SK-N-SH treated with all-trans-retinoic acid at 6 μM for 48 hours (cell line): ENCODE results near the gene MTCL1.

Experiments used
- ATAC-seq: fragments of 200-7000 bp; cut with Tn5 transposase; 3 replicates; pipeline ENCODE4 v1.9.1; 2020; ENCODE audit warnings: mild to moderate bottlenecking, moderate library complexity
- ARNTL ChIP-seq: fragments of 450-650 bp; formaldehyde crosslinking; IDR thresholded peaks from 2 replicates; pipeline ENCODE4 v1.5.0; 2020; ENCODE audit warnings: low read depth, mild to moderate bottlenecking, moderate library complexity, borderline replicate concordance
- BACH2 ChIP-seq: fragments of 250-450 bp; sonication (Bioruptor Pico); IDR thresholded peaks from 2 replicates; pipeline ENCODE4 v1.9.0; 2021; ENCODE audit warnings: mild to moderate bottlenecking, borderline replicate concordance
- CREB5 ChIP-seq: fragments of 250-450 bp; sonication (Bioruptor Pico); IDR thresholded peaks from 2 replicates; pipeline ENCODE4 v1.5.1; 2020; ENCODE audit warnings: low read depth, mild to moderate bottlenecking, moderate library complexity
- CSDC2 ChIP-seq: fragments of 250-450 bp; sonication (Bioruptor Pico); IDR thresholded peaks from 2 replicates; pipeline ENCODE4 v1.5.0; 2020; ENCODE audit warnings: mild to moderate bottlenecking, moderate library complexity
- CSRNP3 ChIP-seq: fragments of 250-450 bp; sonication (Bioruptor Pico); IDR thresholded peaks from 2 replicates; pipeline ENCODE4 v1.5.1; 2021; ENCODE audit warnings: mild to moderate bottlenecking, moderate library complexity
- ESRRG ChIP-seq: fragments of 250-450 bp; sonication (Bioruptor Pico); IDR thresholded peaks from 2 replicates; pipeline ENCODE4 v1.6.1; 2021; ENCODE audit warnings: mild to moderate bottlenecking
- GLIS3 ChIP-seq: fragments of 250-450 bp; sonication (Bioruptor Pico); IDR thresholded peaks from 2 replicates; pipeline ENCODE4 v1.5.0; 2020; ENCODE audit warnings: mild to moderate bottlenecking, moderate library complexity
- ISL1 ChIP-seq: fragments of 250-450 bp; sonication (Bioruptor Pico); IDR thresholded peaks from 2 replicates; pipeline ENCODE4 v2.1.2; 2022; ENCODE audit warnings: mild to moderate bottlenecking, moderate library complexity
- OSR1 ChIP-seq: fragments of 250-450 bp; sonication (Bioruptor Pico); IDR thresholded peaks from 2 replicates; pipeline ENCODE4 v1.8.0; 2022; ENCODE audit warnings: moderate library complexity, mild to moderate bottlenecking, inconsistent platforms
- PATZ1 ChIP-seq: fragments of 250-450 bp; sonication (Bioruptor Pico); IDR thresholded peaks from 2 replicates; pipeline ENCODE4 v1.8.0; 2020; ENCODE audit warnings: mild to moderate bottlenecking, moderate library complexity, borderline replicate concordance
- POU6F1 ChIP-seq: fragments of 250-450 bp; sonication (Bioruptor Pico); IDR thresholded peaks from 2 replicates; pipeline ENCODE4 v1.8.0; 2021; ENCODE audit warnings: low read depth, mild to moderate bottlenecking, moderate library complexity, borderline replicate concordance
- PPARA ChIP-seq: fragments of 250-450 bp; sonication (Bioruptor Pico); IDR thresholded peaks from 2 replicates; pipeline ENCODE4 v1.5.0; 2020; ENCODE audit warnings: mild to moderate bottlenecking, borderline replicate concordance
- RARB ChIP-seq: fragments of 250-450 bp; sonication (Bioruptor Pico); IDR thresholded peaks from 2 replicates; pipeline ENCODE4 v1.8.0; 2021; ENCODE audit warnings: mild to moderate bottlenecking, moderate library complexity
- SNAI2 ChIP-seq: fragments of 250-450 bp; sonication (Bioruptor Pico); IDR thresholded peaks from 2 replicates; pipeline ENCODE4 v1.5.0; 2020; ENCODE audit warnings: mild to moderate bottlenecking, moderate library complexity
- TCF4 ChIP-seq: fragments of 250-450 bp; sonication (Bioruptor Pico); IDR thresholded peaks from 2 replicates; pipeline ENCODE4 v1.8.0; 2021; ENCODE audit warnings: mild to moderate bottlenecking, moderate library complexity, borderline replicate concordance
- TOX ChIP-seq: fragments of 250-450 bp; sonication (Bioruptor Pico); IDR thresholded peaks from 2 replicates; pipeline ENCODE4 v1.8.0; 2021; ENCODE audit warnings: mild to moderate bottlenecking, moderate library complexity, borderline replicate concordance
- TSHZ2 ChIP-seq: fragments of 250-450 bp; sonication (Bioruptor Pico); IDR thresholded peaks from 2 replicates; pipeline ENCODE4 v1.5.0; 2020; ENCODE audit warnings: mild to moderate bottlenecking, moderate library complexity
- ZC3H10 ChIP-seq: fragments of 250-450 bp; sonication (Bioruptor Pico); IDR thresholded peaks from 2 replicates; pipeline ENCODE4 v1.5.1; 2021; ENCODE audit warnings: mild to moderate bottlenecking, moderate library complexity
- ZFP3 ChIP-seq: fragments of 250-450 bp; sonication (Bioruptor Pico); IDR thresholded peaks from 2 replicates; pipeline ENCODE4 v1.5.0; 2020; ENCODE audit warnings: mild to moderate bottlenecking, moderate library complexity
- ZFP30 ChIP-seq: fragments of 450-650 bp; formaldehyde crosslinking; IDR thresholded peaks from 2 replicates; pipeline ENCODE4 v1.5.0; 2022; ENCODE audit warnings: mild to moderate bottlenecking, moderate library complexity
- ZNF565 ChIP-seq: fragments of 450-650 bp; formaldehyde crosslinking; conservative IDR thresholded peaks from 2 replicates; pipeline ENCODE4 v1.5.0; 2020; ENCODE audit warnings: low read depth, mild to moderate bottlenecking, moderate library complexity
- ZNF70 ChIP-seq: fragments of 450-650 bp; formaldehyde crosslinking; IDR thresholded peaks from 2 replicates; pipeline ENCODE4 v1.5.0; 2020; ENCODE audit warnings: mild to moderate bottlenecking, moderate library complexity
- ZNF8 ChIP-seq: fragments of 450-650 bp; formaldehyde crosslinking; IDR thresholded peaks from 2 replicates; pipeline ENCODE4 v1.5.0; 2020; ENCODE audit warnings: mild to moderate bottlenecking, moderate library complexity

MTCL1 gene

GRCh38 chr18:8792688-8793316 is 87.4 kb downstream of the MTCL1 start:
- ATAC-seq, result no peak
- no peak for TF ChIP-seq ESRRG (CRISPR knock-in tag)
- TF ChIP-seq TSHZ2 (CRISPR knock-in tag), result no peak
- no peak for TF ChIP-seq BACH2 (CRISPR knock-in tag)
- TF ChIP-seq POU6F1 (CRISPR knock-in tag), result no peak
- TF ChIP-seq PPARA, result no peak

- peak; percentile 24 for ATAC-seq
- peak; percentile 59; the same call in 1 of the 2 replicates for TF ChIP-seq TCF4 (CRISPR knock-in tag)
- no peak for TF ChIP-seq CSDC2 (CRISPR knock-in tag)
- TF ChIP-seq, all 23 proteins: peak for 1
These were observed 88.2 kb downstream of the MTCL1 start for GRCh38 chr18:8793445-8794155.

GRCh38 chr18:8794156-8794933 is 89.0 kb downstream of the MTCL1 start:
- ATAC-seq, result peak; percentile 75
- TF ChIP-seq ARNTL (no peak), PATZ1 (CRISPR knock-in tag) (peak; percentile 61; the same call in 1 of the 2 replicates), CREB5 (CRISPR knock-in tag) (peak; percentile 77; the same call in 1 of the 2 replicates), TSHZ2 (CRISPR knock-in tag) (no peak; the same call in 1 of the 2 replicates), ZNF565 (CRISPR knock-in tag) (no peak), CSDC2 (CRISPR knock-in tag) (0 out of 2 replicates have a peak, but pooled peaks have one; percentile 35), TOX (no peak), GLIS3 (CRISPR knock-in tag) (no peak), ZC3H10 (CRISPR knock-in tag) (no peak), SNAI2 (no peak), ZNF70 (CRISPR knock-in tag) (no peak), RARB (no peak), TCF4 (CRISPR knock-in tag) (peak; percentile 96), BACH2 (CRISPR knock-in tag) (no peak), ESRRG (CRISPR knock-in tag) (no peak), ZFP3 (CRISPR knock-in tag) (peak; percentile 8; the same call in 1 of the 2 replicates), ZNF8 (CRISPR knock-in tag) (no peak), PPARA (no peak), CSRNP3 (CRISPR knock-in tag) (no peak), ISL1 (peak; percentile 75), OSR1 (CRISPR knock-in tag) (no peak), ZFP30 (CRISPR knock-in tag) (no peak)
